ENCODE results near the gene NFIB.

DNA sequence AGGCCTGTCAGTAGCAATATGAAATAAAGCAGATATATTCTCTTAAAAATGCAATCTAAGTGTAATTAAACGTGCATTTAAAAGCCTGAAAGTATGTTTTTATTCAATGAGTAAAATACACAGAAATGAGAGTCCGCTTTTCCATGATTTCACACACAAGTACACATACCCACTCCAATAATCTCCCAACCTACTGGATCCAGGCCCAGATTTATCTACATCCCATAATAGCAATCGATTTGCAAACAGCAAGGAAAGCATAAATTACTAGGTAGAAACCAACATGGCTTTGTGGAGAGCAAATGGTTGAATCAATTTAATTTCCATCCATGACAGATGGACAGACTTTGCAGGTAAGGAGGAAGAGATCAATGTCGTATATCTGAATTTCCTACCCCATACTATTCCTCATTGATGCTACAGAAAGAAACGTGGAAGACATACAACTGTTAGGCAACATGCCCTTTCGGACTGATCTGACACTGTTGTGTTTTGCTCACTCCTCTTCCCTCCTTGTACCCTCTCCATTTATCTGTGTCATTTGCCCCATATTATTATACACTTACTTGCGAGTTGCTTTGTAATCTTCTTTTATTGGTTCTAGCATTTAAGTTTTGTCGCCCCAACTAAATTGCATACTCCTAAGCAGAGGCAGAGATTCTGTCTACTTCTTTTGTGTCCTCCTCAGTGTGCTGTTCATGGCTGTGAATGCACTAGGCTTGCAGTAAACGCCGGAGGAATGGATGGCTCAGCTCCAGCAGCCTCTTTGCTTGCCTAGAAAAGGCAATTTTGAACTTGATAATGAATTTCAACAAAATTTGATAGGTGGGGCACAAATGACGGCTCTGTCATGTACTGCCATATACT lies 133.6 kb downstream of the NFIB start:
- TF ChIP-seq CTCF (IDR thresholded peaks at IDR 0.05) (no peak), POLR2A (IDR thresholded peaks at IDR 0.05) (no peak)
